ENCODE results near the gene VGLL4.
"Not testable (repeated sequence)": the region's sequence is repeated elsewhere in the genome, so short reads cannot be mapped to it uniquely, and the experiment has no call there.

The VGLL4 gene

DNA sequence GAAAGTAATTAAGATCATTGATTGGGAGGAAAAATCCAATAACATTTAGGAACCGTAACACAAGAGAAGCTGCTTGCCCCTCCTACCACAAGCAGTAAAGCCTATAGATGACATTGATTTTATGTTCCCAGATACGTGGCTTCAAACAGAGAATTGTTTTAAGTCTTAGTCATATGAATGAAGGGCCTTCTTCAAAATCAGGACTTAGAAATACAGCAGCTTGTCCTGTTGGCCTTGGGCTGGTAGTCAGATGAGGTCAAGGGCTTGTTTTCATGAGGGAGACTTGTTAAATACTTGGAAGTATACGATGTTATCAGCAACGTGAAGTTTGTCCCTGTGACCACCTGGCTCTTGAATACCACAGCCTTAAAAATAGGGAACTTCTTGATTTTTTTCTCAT lies 114.4 kb downstream of the VGLL4 start:
- DNase-seq (ENCODE audit: low read depth) = peak; percentile 56

DNA sequence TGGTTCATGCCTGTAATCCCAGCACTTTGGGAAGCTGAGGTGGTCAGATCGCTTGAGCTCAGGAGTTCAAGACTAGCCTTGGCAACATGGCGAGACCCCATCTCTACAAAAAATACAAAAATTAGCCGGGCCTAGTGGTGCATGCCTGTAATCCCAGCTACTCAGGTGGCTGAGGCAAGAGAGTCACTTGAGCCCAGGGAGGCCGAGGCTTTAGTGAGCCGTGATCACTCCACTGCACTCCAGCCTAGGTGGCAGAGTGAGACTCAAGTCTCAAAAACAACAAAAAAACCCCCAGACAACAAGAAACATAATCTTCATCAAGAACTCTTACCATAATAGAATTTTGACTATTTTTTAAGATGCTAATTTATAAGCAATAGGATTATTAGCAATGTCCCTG lies 117.6 kb downstream of the VGLL4 start:
- DNase-seq (ENCODE audit: low read depth) = not testable (repeated sequence)

DNA sequence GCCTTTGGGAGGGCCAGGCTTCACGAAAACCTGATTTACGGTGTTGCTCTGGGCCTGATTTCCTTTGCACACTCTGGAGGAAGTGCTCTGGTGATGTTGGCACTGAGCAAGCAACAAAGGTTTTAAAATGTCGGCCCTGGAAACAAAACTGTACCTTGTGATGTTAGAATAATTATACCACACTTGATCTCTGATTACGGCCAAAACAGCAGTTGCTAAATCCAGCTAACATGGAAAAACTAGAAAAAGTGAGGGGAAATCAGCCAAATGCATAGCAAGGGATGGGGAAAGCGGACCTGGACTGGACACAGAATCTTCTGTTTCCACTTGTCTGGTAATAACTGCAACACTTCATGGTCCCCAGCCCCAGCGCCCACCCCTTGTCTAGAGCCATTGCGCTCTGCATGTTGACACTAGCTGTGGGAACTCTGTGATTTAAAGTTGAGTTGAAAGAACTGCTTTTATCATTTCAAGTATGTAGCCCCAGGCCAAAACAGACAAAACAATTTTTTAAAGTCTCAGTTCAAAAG lies 120.1 kb downstream of the VGLL4 start:
- DNase-seq (ENCODE audit: low read depth) = no peak

DNA sequence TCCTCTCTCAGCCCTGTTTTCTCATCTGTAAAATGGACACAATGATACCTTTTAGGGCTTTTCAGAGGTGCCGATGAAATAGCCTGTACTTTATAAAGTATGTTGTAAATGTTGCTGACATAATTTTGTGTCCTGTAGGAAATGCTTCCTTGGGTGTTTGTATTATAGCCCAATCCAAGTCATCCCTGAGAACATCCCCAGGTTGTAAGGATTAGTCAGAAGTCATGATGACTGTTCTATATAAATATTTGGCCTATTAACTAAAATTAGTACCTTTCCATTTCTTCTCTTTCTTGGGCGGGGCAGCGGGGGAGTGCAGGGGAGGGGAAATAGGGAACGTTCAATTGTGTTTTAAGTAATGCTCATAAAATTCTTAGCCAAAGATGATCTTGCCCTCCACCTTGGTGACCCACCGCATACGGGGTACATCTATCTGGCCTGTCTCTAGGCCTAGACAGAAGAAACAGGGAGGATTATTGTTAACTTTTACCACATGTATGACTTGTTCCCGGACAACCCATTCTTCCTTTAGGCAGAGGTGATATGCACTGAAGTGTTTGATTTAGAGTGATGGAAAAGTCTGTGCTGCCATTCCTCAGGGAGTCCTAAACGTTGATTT lies 120.7 kb downstream of the VGLL4 start:
- no peak for DNase-seq (ENCODE audit: low read depth)

DNA sequence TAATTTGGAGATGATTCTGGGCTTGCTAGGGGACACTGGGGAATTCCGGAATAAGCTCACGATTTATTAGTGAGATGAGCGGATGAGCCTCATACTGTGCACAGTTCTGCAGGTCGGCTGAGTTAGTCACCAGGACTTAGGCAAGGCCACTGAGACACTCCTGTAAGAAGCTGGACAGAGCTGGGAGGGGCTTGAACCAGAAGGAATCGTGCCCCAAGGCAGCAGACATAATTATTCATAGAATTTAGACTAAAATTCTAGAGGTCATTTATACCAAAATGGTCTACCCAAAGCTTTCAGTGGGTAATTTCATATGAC lies 121.4 kb downstream of the VGLL4 start:
- DNase-seq (ENCODE audit: low read depth) = peak; percentile 57

DNA sequence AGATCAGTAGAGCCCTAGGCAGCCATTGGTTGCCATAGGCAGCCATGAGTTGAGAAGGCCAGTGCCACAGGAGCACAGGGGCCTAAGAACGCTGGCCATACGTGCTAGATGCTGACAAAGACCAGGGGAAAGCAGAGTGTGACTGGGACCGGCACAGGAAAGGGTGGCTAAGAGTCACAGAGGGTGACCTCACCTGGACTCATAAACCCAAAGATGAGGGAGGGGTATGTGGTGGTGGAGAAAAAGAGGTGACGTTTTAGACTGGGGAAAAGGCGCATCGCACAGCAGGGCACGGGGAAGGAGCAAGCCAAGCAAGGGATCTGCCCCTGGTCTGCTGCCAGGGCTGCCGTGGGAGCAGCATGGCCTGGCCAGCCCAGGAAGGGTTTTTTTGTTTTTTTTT lies 122.5 kb downstream of the VGLL4 start:
- no peak for DNase-seq (ENCODE audit: low read depth)

DNA sequence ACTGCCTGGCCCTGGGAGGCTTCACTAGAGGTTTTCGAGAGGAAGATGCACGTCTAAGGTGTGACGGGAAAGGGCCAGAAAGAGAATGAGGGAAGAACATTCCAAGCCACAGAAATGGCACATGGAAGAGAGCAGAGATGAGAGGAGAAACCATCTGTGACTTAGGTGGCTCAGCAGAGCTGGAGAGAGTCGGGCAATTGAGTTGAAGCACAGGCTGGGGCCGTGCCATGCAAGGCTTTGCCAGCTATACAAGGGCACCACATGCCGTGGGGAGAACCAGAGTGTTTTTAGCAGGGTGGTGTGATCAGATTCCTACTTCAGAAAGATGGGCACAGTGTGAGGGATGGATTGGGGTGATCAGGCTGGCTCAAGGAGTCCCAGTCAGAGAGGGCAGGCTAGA lies 126.1 kb downstream of the VGLL4 start:
- DNase-seq (ENCODE audit: low read depth) = no peak

DNA sequence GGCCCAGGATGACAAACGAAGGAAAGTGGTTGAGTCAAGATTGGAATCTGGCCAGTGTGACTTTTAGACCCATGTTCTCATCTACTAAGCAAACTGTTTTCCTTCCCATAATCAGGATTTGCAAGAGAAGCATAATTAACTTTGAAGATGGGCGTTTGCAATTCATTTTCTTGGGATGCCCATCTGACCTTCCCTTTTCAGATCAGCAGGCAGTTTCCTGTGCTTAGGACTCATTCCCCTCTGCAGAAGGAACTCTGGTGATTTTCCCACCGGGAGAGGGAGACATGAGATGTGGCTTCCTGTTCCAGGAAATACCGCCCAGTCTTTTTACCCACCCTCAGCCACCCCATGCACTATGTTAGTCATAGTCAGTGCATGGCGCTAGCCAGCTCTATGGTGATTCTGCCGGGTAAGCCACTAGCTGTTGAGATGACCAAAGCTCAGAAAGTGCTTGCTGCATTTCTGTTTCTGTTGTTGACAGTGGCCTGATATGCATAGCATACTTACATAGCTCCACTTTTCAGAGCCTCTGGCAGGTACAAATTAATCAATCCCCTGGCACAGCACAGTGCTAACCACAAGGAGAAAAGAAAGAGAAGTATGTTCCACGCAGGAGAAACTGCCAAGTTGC lies 129.4 kb downstream of the VGLL4 start:
- DNase-seq (ENCODE audit: low read depth) = peak; percentile 89

DNA sequence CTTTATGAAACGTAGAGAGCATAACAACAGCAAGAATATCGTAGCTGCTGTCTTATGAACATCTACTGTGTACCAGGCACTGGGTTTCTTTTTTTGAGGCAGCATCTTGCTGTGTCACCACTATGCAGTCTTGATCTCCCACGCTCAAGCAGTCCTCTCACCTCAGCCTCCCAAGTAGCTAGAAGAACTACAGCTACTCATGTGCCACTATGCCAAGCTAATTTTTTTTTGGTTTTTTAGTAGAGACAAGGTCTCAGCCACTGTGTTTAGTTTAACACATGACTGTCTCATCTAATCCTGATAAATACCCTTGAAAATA lies 129.9 kb downstream of the VGLL4 start:
- DNase-seq (ENCODE audit: low read depth) = no peak

DNA sequence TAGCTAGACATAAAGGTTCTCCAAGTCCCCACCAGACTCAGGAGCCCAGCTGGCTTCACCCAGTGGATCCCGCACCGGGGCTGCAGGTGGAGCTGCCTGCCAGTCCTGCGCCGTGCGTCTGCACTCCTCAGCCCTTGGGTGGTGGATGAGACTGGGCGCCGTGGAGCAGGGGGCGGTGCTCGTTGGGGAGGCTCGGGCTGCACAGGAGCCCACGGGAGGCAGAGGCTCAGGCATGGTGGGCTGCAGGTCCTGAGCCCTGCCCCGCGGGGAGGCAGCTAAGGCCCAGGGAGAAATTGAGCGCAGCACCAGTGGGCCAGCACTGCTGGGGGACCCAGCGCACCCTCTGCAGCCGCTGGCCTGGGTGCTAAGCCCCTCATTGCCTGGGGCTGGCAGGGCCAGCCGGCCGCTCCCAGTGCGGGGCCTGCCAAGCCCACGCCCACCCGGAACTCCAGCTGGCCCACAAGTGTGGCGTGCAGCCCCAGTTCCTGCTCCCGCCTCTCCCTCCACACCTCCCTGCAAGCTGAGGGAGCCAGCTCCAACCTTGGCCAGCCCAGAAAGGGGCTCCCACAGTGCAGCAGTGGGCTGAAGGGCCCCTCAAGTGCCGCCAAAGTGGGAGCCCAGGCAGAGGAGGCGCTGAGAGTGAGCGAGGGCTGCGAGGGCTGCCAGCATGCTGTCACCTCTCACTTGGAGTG lies 130.4 kb downstream of the VGLL4 start:
- DNase-seq (ENCODE audit: low read depth) = not testable (repeated sequence)

DNA sequence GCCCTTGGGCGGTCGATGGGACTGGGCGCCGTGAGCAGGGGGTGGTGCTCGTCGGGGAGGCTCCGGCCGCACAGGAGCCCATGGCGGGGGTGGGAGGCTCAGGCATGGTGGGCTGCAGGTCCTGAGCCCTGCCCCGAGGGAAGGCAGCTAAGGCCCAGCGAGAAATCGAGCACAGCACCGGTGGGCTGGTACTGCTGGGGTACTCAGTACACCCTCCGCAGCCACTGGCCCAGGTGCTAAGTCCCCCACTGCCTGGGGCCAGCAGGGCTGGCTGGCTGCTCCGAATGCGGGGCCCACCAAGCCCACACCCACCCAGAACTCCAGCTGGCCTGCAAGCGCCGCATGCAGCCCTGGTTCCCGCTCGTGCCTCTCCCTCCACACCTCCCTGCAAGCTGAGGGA lies 132.1 kb downstream of the VGLL4 start:
- DNase-seq (ENCODE audit: low read depth) = not testable (repeated sequence)

DNA sequence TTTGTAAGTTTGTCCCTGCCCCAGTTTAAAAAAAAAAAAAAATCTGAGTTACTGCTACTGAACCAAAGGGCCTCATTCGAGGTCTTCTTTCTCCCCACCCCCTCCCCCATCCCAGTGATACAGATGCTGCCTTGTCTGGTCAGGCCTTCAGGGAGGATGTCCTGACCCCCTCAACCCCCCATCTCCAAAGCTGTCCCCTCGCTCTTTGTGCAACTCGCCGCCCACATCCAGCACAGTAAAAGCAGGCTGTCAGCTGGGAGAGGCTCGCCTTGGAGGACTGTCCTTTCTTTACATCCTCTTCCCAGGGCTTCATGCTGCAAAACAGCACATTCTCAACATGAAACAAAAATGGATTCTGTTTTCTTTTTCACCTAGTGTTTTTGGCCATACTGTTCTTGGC lies 133.4 kb downstream of the VGLL4 start:
- no peak for DNase-seq (ENCODE audit: low read depth)

DNA sequence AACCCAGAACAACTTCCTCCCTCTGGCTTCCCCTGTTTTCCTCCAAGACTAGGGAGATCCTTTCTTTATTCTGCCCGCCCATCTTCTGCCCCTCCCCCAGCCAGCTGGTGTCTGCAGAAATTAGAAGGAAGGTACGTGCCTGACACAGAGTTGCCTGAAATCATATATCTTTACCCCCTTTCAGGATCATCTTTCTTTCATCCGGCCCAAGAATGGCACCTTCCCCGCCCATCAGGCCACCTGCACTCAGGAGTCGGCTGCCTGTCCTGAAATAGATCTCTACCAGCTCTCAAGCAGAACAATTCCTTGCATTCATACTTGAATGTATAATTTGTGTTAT lies 133.7 kb downstream of the VGLL4 start:
- no peak for DNase-seq (ENCODE audit: low read depth)

DNA sequence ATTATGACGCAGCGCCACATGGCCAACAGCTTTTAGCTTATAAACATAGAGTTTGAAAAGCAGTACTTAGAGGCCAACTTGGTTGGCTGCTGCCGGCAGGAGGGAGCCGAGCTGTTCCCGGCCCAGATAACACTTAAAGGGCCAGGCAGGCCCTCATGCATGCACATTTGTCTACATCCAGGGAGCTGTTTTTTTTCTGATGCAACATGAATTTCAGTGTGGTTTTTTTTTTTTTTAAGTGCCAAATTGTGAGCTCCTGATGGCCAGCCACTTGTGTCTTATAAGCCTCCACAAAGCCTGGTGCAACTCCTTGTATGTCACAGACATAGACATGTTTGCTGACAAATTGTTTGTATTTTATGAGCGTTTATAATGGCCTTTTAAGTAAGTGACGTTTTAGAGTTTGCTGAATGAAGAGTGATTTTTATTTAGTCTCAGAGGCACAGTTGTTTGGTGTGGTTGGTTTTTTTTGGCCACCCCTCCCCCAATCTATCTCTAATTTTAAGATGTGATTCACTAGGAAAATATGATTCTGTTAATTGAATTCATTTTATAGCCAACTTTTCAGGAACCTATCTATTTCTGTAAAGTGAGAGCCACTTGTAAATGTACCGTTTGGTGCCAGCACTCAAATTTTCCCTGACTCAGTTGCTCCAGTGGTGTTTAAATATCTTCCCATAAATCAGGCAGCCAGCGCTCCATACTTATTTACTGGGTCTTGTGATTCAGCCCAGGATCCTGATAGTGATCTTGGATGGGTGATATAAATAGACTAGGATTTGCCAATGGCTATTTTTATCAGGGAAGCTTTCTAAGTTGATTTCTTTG lies 134.3 kb downstream of the VGLL4 start:
- peak; percentile 96 for DNase-seq (ENCODE audit: low read depth)

DNA sequence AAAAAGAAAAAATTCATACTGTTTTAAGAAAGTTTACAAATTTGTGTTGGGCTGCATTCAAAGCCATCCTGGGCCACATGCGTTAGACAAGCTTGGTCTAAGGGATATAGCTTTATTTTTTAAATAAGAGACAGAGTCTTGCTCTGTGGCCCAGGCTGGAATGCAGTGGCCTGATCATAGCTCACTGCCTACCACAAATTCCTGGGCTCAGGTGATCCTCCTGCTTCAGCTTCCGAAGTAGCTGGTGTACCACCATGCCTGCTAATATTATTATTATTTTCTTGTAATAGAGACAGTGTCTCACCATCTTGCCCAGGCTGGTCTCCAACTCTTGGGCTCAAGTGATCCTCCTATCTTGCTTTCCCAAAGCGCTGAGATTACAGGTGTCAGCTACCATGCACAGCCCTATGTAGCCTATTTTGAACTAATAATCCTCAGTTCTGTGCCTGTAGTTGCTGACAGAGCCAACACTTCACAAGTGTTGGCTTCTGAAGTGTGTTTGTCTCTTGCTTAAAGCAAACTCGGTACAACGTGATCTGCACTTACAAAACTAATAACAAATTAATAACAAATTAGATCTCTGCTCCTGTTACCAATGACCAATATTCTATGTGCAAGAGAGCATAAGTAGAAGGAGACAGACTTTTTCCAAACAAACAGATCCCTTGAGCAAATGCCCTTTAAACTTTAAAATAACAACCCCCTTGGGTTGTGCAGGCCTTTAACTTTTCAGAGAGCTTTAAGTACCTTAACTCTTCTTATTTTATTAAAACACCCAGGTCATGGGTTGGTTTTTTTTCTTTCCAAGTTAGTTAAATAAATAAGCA lies 135.2 kb downstream of the VGLL4 start:
- no peak for DNase-seq (ENCODE audit: low read depth)

DNA sequence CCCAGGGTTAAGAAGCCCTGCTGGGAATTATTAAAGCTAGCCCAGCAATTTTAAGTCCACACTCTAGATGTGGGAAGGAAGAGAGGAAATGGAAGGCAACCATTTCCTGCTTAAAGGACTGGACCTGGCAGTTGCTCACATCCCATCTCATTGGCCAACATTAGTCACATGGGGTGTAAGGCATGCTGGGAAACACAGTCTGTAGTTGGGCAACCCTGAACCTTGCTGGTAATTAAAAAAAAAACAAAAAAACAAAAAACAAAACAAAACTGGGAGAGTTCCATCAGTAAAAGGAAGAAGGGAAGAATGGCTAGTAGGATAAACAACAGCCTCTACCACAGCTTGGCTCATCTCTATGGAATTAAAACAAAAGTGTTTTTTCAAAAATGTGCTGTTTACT lies 136.0 kb downstream of the VGLL4 start:
- DNase-seq (ENCODE audit: low read depth) = peak; percentile 35

Data from iris pigment epithelial cell (primary cell).